Mesothelial cell of epicardium (in vitro differentiated cells): ENCODE measurements around the gene SPDYE17. TPM values are rescaled to one million over a fixed set of nuclear protein-coding genes. Genes with fewer than 3 reads are reported as not detected.
"Not testable (repeated sequence)": the region's sequence is repeated elsewhere in the genome, so short reads cannot be mapped to it uniquely, and the experiment has no call there.

ENCODE experiments used
- DNase-seq, 2 experiments: peaks; one replicate each; pipeline ENCODE4 v3.0.0; 2021; ENCODE audit warnings: low spot score in 2 of 2; ENCODE audit not compliant: unreplicated experiment in 2 of 2
- H3K27ac Mint-ChIP-seq: 2 replicates; pipeline ENCODE4 v1.8.0; 2021; ENCODE audit warnings: mixed read lengths
- H3K27me3 Mint-ChIP-seq: 2 replicates; pipeline ENCODE4 v1.8.0; 2021; ENCODE audit warnings: low read depth, mixed read lengths
- H3K36me3 Mint-ChIP-seq: 2 replicates; pipeline ENCODE4 v1.8.0; 2021; ENCODE audit warnings: mixed read lengths
- H3K4me1 Mint-ChIP-seq: 2 replicates; pipeline ENCODE4 v1.8.0; 2021; ENCODE audit warnings: mixed read lengths
- H3K4me3 Mint-ChIP-seq: 2 replicates; pipeline ENCODE4 v1.8.0; 2021; ENCODE audit warnings: mild to moderate bottlenecking, moderate library complexity, mixed read lengths
- H3K9me3 Mint-ChIP-seq: 2 replicates; pipeline ENCODE4 v1.8.0; 2021; ENCODE audit warnings: mixed read lengths
- total RNA-seq: library from RNA; stranded (reverse); gene quantifications from 3 replicates; pipeline ENCODE4 v1.2.1, GENCODE V29; 2021

The SPDYE17 gene
- total RNA-seq, 1 donor from 2014 or later = not detected

- not testable (repeated sequence) for H3K4me3 Mint-ChIP-seq, H3K27ac Mint-ChIP-seq, H3K9me3 Mint-ChIP-seq
These were observed 38.3 kb downstream of the SPDYE17 start for GRCh38 chr7:76993831-76994230.

GRCh38 chr7:76992871-76993270, 39.3 kb downstream of the SPDYE17 start:
- not testable (repeated sequence) for DNase-seq, H3K4me3 Mint-ChIP-seq, H3K4me1 Mint-ChIP-seq, H3K27ac Mint-ChIP-seq, H3K36me3 Mint-ChIP-seq, H3K27me3 Mint-ChIP-seq, H3K9me3 Mint-ChIP-seq

More at GRCh38 chr7:76993831-76994230, 38.3 kb downstream of the SPDYE17 start:
- not testable (repeated sequence) for H3K4me1 Mint-ChIP-seq, H3K36me3 Mint-ChIP-seq, DNase-seq, H3K27me3 Mint-ChIP-seq

GRCh38 chr7:76992204-76992603, 40.0 kb downstream of the SPDYE17 start:
- not testable (repeated sequence) for H3K4me3 Mint-ChIP-seq, H3K4me1 Mint-ChIP-seq, H3K36me3 Mint-ChIP-seq, H3K9me3 Mint-ChIP-seq, H3K27ac Mint-ChIP-seq, H3K27me3 Mint-ChIP-seq, DNase-seq

- not testable (repeated sequence) for H3K4me3 Mint-ChIP-seq, DNase-seq, H3K36me3 Mint-ChIP-seq, H3K27me3 Mint-ChIP-seq, H3K4me1 Mint-ChIP-seq, H3K27ac Mint-ChIP-seq, H3K9me3 Mint-ChIP-seq
These were observed 42.0 kb downstream of the SPDYE17 start for GRCh38 chr7:76990202-76990601.

GRCh38 chr7:76985924-76986717, 46.0 kb downstream of the SPDYE17 start:
- not testable (repeated sequence) for H3K4me3 Mint-ChIP-seq, H3K36me3 Mint-ChIP-seq, H3K9me3 Mint-ChIP-seq, DNase-seq, H3K27ac Mint-ChIP-seq, H3K27me3 Mint-ChIP-seq, H3K4me1 Mint-ChIP-seq

GRCh38 chr7:76984784-76985136, 47.4 kb downstream of the SPDYE17 start:
- H3K27ac Mint-ChIP-seq, DNase-seq, H3K4me1 Mint-ChIP-seq, H3K4me3 Mint-ChIP-seq, H3K9me3 Mint-ChIP-seq, H3K36me3 Mint-ChIP-seq, H3K27me3 Mint-ChIP-seq: not testable (repeated sequence)

GRCh38 chr7:76983937-76984783, 48.0 kb downstream of the SPDYE17 start:
- H3K36me3 Mint-ChIP-seq, H3K27me3 Mint-ChIP-seq, H3K4me1 Mint-ChIP-seq, H3K4me3 Mint-ChIP-seq, H3K27ac Mint-ChIP-seq, DNase-seq, H3K9me3 Mint-ChIP-seq: not testable (repeated sequence)

GRCh38 chr7:76983333-76983732, 48.8 kb downstream of the SPDYE17 start:
- DNase-seq, H3K27ac Mint-ChIP-seq, H3K4me1 Mint-ChIP-seq, H3K27me3 Mint-ChIP-seq, H3K9me3 Mint-ChIP-seq, H3K36me3 Mint-ChIP-seq, H3K4me3 Mint-ChIP-seq: not testable (repeated sequence)

- not testable (repeated sequence) for H3K4me3 Mint-ChIP-seq, DNase-seq, H3K27me3 Mint-ChIP-seq, H3K9me3 Mint-ChIP-seq, H3K27ac Mint-ChIP-seq, H3K4me1 Mint-ChIP-seq, H3K36me3 Mint-ChIP-seq
These were observed 49.7 kb downstream of the SPDYE17 start for GRCh38 chr7:76982501-76982900.

GRCh38 chr7:76981187-76981970, 50.8 kb downstream of the SPDYE17 start:
- H3K36me3 Mint-ChIP-seq, DNase-seq, H3K4me3 Mint-ChIP-seq, H3K9me3 Mint-ChIP-seq, H3K27me3 Mint-ChIP-seq, H3K4me1 Mint-ChIP-seq, H3K27ac Mint-ChIP-seq: not testable (repeated sequence)

- not testable (repeated sequence) for H3K27ac Mint-ChIP-seq, H3K36me3 Mint-ChIP-seq, H3K9me3 Mint-ChIP-seq, H3K27me3 Mint-ChIP-seq, H3K4me1 Mint-ChIP-seq, DNase-seq, H3K4me3 Mint-ChIP-seq
These were observed 51.6 kb downstream of the SPDYE17 start for GRCh38 chr7:76980576-76980975.

- H3K4me1 Mint-ChIP-seq, H3K4me3 Mint-ChIP-seq, H3K9me3 Mint-ChIP-seq: not testable (repeated sequence)
These were observed 54.3 kb downstream of the SPDYE17 start for GRCh38 chr7:76977761-76978367.

GRCh38 chr7:76974793-76975579, 57.2 kb downstream of the SPDYE17 start:
- not testable (repeated sequence) for H3K4me3 Mint-ChIP-seq, H3K36me3 Mint-ChIP-seq, H3K27me3 Mint-ChIP-seq, DNase-seq, H3K27ac Mint-ChIP-seq, H3K4me1 Mint-ChIP-seq, H3K9me3 Mint-ChIP-seq

More at GRCh38 chr7:76977761-76978367, 54.3 kb downstream of the SPDYE17 start:
- H3K27ac Mint-ChIP-seq, H3K27me3 Mint-ChIP-seq, H3K36me3 Mint-ChIP-seq, DNase-seq: not testable (repeated sequence)
